Sigmoid colon (tissue), 4 donors: ENCODE results near the gene PAK3.

ENCODE experiments used
- CTCF ChIP-seq, 4 experiments: fragments of 450-650 bp in 3 of 4; fragments of 200-600 bp in 1 of 4; IDR thresholded peaks; one replicate each; pipeline ENCODE4 v1.5.1; 2016 to 2019; ENCODE audit warnings: antibody characterized with exemption in 4 of 4, mild to moderate bottlenecking in 3 of 4, moderate library complexity in 2 of 4
- EP300 ChIP-seq, 4 donors: sonication (generic); formaldehyde crosslinking; IDR thresholded peaks; one replicate each; pipeline ENCODE4 v1.6.1; 2017; ENCODE audit warnings: antibody characterized with exemption in 4 of 4

DNA sequence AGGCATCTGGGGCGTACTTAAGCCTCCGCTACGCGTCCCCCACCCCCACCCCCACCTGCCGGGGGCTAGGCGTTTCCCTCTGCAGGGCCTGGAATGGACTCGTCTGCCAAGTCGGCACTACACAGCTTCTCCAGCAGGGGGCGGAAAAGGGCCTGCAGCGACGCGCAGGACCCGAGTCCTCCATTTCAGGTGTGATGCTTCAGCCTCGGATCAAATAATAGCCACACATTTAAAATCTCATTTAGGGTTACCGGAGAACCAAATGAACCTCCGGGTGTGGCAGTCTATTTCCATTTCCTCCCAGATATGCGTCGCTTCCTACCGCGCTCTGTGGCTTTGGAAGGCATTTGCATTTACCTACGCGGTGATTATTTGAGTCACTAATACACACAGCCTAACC lies 2.9 kb downstream of the PAK3 start:
- TF ChIP-seq CTCF (IDR thresholded peaks at IDR 0.05) (peak in 3 of 4 experiments; percentile 13 to 48 (median 26)), EP300 (IDR thresholded peaks at IDR 0.05) (no peak)
